Tibial nerve (tissue), 4 donors: ENCODE measurements around the gene CCR5.

Experiments used
- EP300 ChIP-seq, 2 donors: sonication (generic); formaldehyde crosslinking; IDR thresholded peaks; one replicate each; pipeline ENCODE4 v1.6.1; 2017; ENCODE audit warnings: antibody characterized with exemption in 2 of 2, mild to moderate bottlenecking in 1 of 2
- POLR2A ChIP-seq, 2 donors: fragments of 450-650 bp; IDR thresholded peaks; one replicate each; pipeline ENCODE4 v1.6.1; 2017; ENCODE audit warnings: antibody characterized with exemption in 2 of 2, mild to moderate bottlenecking in 2 of 2, moderate library complexity in 2 of 2
- TF ChIP-seq, protein P1 (sequence below), 5 experiments: fragments of 200-600 bp in 3 of 5; fragments of 450-650 bp in 2 of 5; sonication (generic) in 3 of 5; IDR thresholded peaks; one replicate each; pipeline ENCODE4 v1.5.1; 2016 to 2019; ENCODE audit warnings: antibody characterized with exemption in 5 of 5, mild to moderate bottlenecking in 3 of 5, moderate library complexity in 2 of 5

DNA sequence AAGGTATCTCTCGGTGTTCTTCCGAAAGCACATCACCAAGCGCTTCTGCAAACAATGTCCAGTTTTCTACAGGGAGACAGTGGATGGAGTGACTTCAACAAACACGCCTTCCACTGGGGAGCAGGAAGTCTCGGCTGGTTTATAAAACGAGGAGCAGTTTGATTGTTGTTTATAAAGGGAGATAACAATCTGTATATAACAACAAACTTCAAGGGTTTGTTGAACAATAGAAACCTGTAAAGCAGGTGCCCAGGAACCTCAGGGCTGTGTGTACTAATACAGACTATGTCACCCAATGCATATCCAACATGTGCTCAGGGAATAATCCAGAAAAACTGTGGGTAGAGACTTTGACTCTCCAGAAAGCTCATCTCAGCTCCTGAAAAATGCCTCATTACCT lies 12.3 kb upstream of the CCR5 start:
- TF ChIP-seq, protein P1, sequence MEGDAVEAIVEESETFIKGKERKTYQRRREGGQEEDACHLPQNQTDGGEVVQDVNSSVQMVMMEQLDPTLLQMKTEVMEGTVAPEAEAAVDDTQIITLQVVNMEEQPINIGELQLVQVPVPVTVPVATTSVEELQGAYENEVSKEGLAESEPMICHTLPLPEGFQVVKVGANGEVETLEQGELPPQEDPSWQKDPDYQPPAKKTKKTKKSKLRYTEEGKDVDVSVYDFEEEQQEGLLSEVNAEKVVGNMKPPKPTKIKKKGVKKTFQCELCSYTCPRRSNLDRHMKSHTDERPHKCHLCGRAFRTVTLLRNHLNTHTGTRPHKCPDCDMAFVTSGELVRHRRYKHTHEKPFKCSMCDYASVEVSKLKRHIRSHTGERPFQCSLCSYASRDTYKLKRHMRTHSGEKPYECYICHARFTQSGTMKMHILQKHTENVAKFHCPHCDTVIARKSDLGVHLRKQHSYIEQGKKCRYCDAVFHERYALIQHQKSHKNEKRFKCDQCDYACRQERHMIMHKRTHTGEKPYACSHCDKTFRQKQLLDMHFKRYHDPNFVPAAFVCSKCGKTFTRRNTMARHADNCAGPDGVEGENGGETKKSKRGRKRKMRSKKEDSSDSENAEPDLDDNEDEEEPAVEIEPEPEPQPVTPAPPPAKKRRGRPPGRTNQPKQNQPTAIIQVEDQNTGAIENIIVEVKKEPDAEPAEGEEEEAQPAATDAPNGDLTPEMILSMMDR (IDR thresholded peaks at IDR 0.05): no peak
- TF ChIP-seq POLR2A (IDR thresholded peaks at IDR 0.05) (no peak), EP300 (IDR thresholded peaks at IDR 0.05) (no peak)
